Neuronal stem cell (in vitro differentiated cells): ENCODE results near the gene TRIM38.
"Not testable (repeated sequence)": the region's sequence is repeated elsewhere in the genome, so short reads cannot be mapped to it uniquely, and the experiment has no call there.

Source experiments
- DNase-seq: peaks from one replicate; pipeline ENCODE4 v3.0.0-alpha.2; 2013; ENCODE audit warnings: low spot score
- H2AFZ ChIP-seq: one replicate; pipeline ENCODE4 v1.6.1; 2013; ENCODE audit warnings: mild to moderate bottlenecking, low read length, inconsistent platforms
- H2AK5ac ChIP-seq: 2 replicates; pipeline ENCODE4 v1.6.1; 2013; ENCODE audit warnings: low read depth, mild to moderate bottlenecking, inconsistent platforms, low read length, moderate library complexity, mixed read lengths
- H2BK120ac ChIP-seq: 2 replicates; pipeline ENCODE4 v1.6.1; 2013; ENCODE audit warnings: low read depth, mild to moderate bottlenecking, inconsistent platforms, low read length, moderate library complexity, mixed read lengths
- H2BK12ac ChIP-seq: one replicate; pipeline ENCODE4 v1.6.1; 2013; ENCODE audit warnings: low read length, inconsistent platforms
- H2BK15ac ChIP-seq: 2 replicates; pipeline ENCODE4 v1.6.1; 2013; ENCODE audit warnings: mild to moderate bottlenecking, low read length, inconsistent platforms, mixed read lengths
- H2BK5ac ChIP-seq: one replicate; pipeline ENCODE4 v1.6.1; 2013; ENCODE audit warnings: inconsistent platforms, mild to moderate bottlenecking, low read length, moderate library complexity
- H3K14ac ChIP-seq: one replicate; pipeline ENCODE4 v1.6.1; 2013; ENCODE audit warnings: low read length, inconsistent platforms
- H3K18ac ChIP-seq: 2 replicates; pipeline ENCODE4 v1.6.1; 2013; ENCODE audit warnings: low read length, inconsistent platforms
- H3K23ac ChIP-seq: 2 replicates; pipeline ENCODE4 v1.6.1; 2013; ENCODE audit warnings: low read depth, mild to moderate bottlenecking, mixed read lengths, low read length, inconsistent platforms; ENCODE audit not compliant: poor library complexity
- H3K27ac ChIP-seq: replicated peaks from 3 replicates; pipeline ENCODE4 v1.5.1; 2013; ENCODE audit warnings: low read length, inconsistent platforms
- H3K27me3 ChIP-seq, 3 experiments: 2 replicates each; pipeline ENCODE4 v1.6.1; 2013; ENCODE audit warnings: low read length in 3 of 3, mild to moderate bottlenecking in 2 of 3, inconsistent platforms in 1 of 3, low read depth in 1 of 3, mixed read lengths in 1 of 3, moderate library complexity in 1 of 3; ENCODE audit not compliant: control insufficient read depth in 3 of 3, insufficient read depth in 3 of 3
- H3K36me3 ChIP-seq, 2 donors: replicated peaks in 1 of 2; 2 replicates each; pipeline ENCODE4 v1.6.1; 2013; ENCODE audit warnings: low read length in 2 of 2; ENCODE audit not compliant: control insufficient read depth in 2 of 2, insufficient read depth in 2 of 2
- H3K4ac ChIP-seq: 2 replicates; pipeline ENCODE4 v1.6.1; 2013; ENCODE audit warnings: inconsistent platforms, mild to moderate bottlenecking, low read length, moderate library complexity
- H3K4me1 ChIP-seq, 2 donors: 1 replicate in 1 of 2; 2 replicates in 1 of 2; pipeline ENCODE4 v1.6.1; 2013; ENCODE audit warnings: low read length in 2 of 2, low read depth in 1 of 2; ENCODE audit not compliant: control insufficient read depth in 2 of 2, insufficient read depth in 1 of 2
- H3K4me2 ChIP-seq: one replicate; pipeline ENCODE4 v1.6.1; 2013; ENCODE audit warnings: mild to moderate bottlenecking, low read length, inconsistent platforms; ENCODE audit not compliant: insufficient read depth, poor library complexity, severe bottlenecking
- H3K4me3 ChIP-seq, 2 donors: 2 replicates each; pipeline ENCODE4 v1.5.1; 2013; ENCODE audit warnings: low read length in 2 of 2, mild to moderate bottlenecking in 2 of 2, inconsistent platforms in 1 of 2, moderate library complexity in 1 of 2
- H3K79me1 ChIP-seq: one replicate; pipeline ENCODE4 v1.6.1; 2013; ENCODE audit warnings: low read depth, mild to moderate bottlenecking, inconsistent platforms, low read length, moderate library complexity
- H3K9ac ChIP-seq: one replicate; pipeline ENCODE4 v1.6.1; 2013; ENCODE audit warnings: mild to moderate bottlenecking, low read depth, low read length, inconsistent platforms; ENCODE audit not compliant: poor library complexity
- H3K9me3 ChIP-seq, 2 donors: replicated peaks in 1 of 2; 2 replicates each; pipeline versions ENCODE3 to v1.6.1; 2013; ENCODE audit warnings: low read length in 2 of 2, mild to moderate bottlenecking in 2 of 2, inconsistent platforms in 1 of 2, low read depth in 1 of 2, mixed read lengths in 1 of 2, moderate library complexity in 1 of 2; ENCODE audit not compliant: control insufficient read depth in 2 of 2, insufficient read depth in 1 of 2
- H4K8ac ChIP-seq: one replicate; pipeline ENCODE4 v1.6.1; 2013; ENCODE audit warnings: low read depth, mild to moderate bottlenecking, inconsistent platforms, low read length, moderate library complexity
- H4K91ac ChIP-seq: one replicate; pipeline ENCODE4 v1.6.1; 2013; ENCODE audit warnings: low read length, low read depth, mild to moderate bottlenecking, inconsistent platforms; ENCODE audit not compliant: poor library complexity
- WGBS, 2 donors: extraction: QIAGEN DNeasy Blood & Tissue Kit; methylation state at CpG; one replicate each; pipeline ENCODE4 v1.1.7; 2013; ENCODE audit warnings: missing lambda C conversion rate in 2 of 2, mixed read lengths in 1 of 2; ENCODE audit not compliant: insufficient read length in 2 of 2, insufficient replicate concordance in 1 of 2; ENCODE audit errors: extremely low coverage in 2 of 2; 5-methylcytosine and 5-hydroxymethylcytosine counted together

The TRIM38 gene

GRCh38 chr6:25946631-25947030, 16.0 kb upstream of the TRIM38 start:
- Histone ChIP-seq H2BK5ac (no peak overlapping the region), H2AFZ (no peak overlapping the region), H3K27me3 (no peaks in the 10 kb centered on the region), H3K4me3 (no peak overlapping the region), H3K79me1 (no peaks in the 10 kb centered on the region), H4K8ac (no peak overlapping the region), H2BK15ac (no peak overlapping the region), H3K36me3 (no peaks in the 10 kb centered on the region), H2AK5ac (no peak overlapping the region), H2BK12ac (no peak overlapping the region), H3K23ac (no peak overlapping the region), H3K14ac (no peak overlapping the region), H3K27ac (no peak overlapping the region), H3K4me1 (no peaks in the 10 kb centered on the region), H3K4ac (no peak overlapping the region), H3K9ac (no peak overlapping the region), H3K9me3 (no peaks in the 10 kb centered on the region), H3K4me2 (no peak overlapping the region), H2BK120ac (no peak overlapping the region), H4K91ac (no peak overlapping the region), H3K18ac (no peak overlapping the region)
- no peak for DNase-seq
- no CpG with 5 or more reads among the region's 2 CpGs for WGBS, 2 donors

GRCh38 chr6:25947492-25947891, 15.1 kb upstream of the TRIM38 start:
- not testable (repeated sequence) for H2BK120ac ChIP-seq, H3K18ac ChIP-seq, H3K36me3 ChIP-seq, H4K91ac ChIP-seq, H2BK12ac ChIP-seq, H2BK15ac ChIP-seq, H2AFZ ChIP-seq, H3K4me2 ChIP-seq, H3K4ac ChIP-seq, H2BK5ac ChIP-seq, H3K79me1 ChIP-seq, H3K9me3 ChIP-seq, H3K27me3 ChIP-seq, H2AK5ac ChIP-seq, H4K8ac ChIP-seq, H3K23ac ChIP-seq, H3K27ac ChIP-seq, H3K9ac ChIP-seq, H3K4me1 ChIP-seq, DNase-seq, H3K4me3 ChIP-seq, H3K14ac ChIP-seq
- no CpG with 5 or more reads among the region's 3 CpGs for WGBS, 2 donors

GRCh38 chr6:25949695-25950094, 12.9 kb upstream of the TRIM38 start:
- Histone ChIP-seq H3K4me3 (no peak overlapping the region), H3K9me3 (no peaks in the 10 kb centered on the region), H2BK120ac (no peak overlapping the region), H2AK5ac (no peak overlapping the region), H3K27ac (no peak overlapping the region), H3K79me1 (no peaks in the 10 kb centered on the region), H2BK15ac (no peak overlapping the region), H2BK12ac (no peak overlapping the region), H3K4me1 (no peaks in the 10 kb centered on the region), H3K23ac (no peak overlapping the region), H2BK5ac (no peak overlapping the region), H3K36me3 (no peaks in the 10 kb centered on the region), H3K9ac (no peak overlapping the region), H3K4ac (no peak overlapping the region), H3K27me3 (no peaks in the 10 kb centered on the region), H3K4me2 (no peak overlapping the region), H3K14ac (no peak overlapping the region), H2AFZ (no peak overlapping the region), H4K91ac (no peak overlapping the region), H4K8ac (no peak overlapping the region), H3K18ac (no peak overlapping the region)
- WGBS, 2 donors = no CpG with 5 or more reads among the region's 1 CpG
- no peak for DNase-seq

- no CpG with 5 or more reads among the region's 4 CpGs for WGBS, 2 donors
- H3K79me1 ChIP-seq = no peaks in the 10 kb centered on the region
- H2BK5ac ChIP-seq = no peak overlapping the region
- no peaks in the 10 kb centered on the region for H3K4me1 ChIP-seq
- no peak overlapping the region for H3K18ac ChIP-seq
- H3K4ac ChIP-seq = no peak overlapping the region
- no peak overlapping the region for H4K91ac ChIP-seq
- no peak overlapping the region for H3K23ac ChIP-seq
- DNase-seq = no peak
- no peak overlapping the region for H2AFZ ChIP-seq
- no peaks in the 10 kb centered on the region for H3K36me3 ChIP-seq
- no peak overlapping the region for H2BK12ac ChIP-seq
- H2AK5ac ChIP-seq = no peak overlapping the region
- no peaks in the 10 kb centered on the region for H3K9me3 ChIP-seq
- H2BK120ac ChIP-seq = no peak overlapping the region
- H3K27ac ChIP-seq = no peak overlapping the region
- H3K27me3 ChIP-seq = no peaks in the 10 kb centered on the region
- H3K4me2 ChIP-seq = no peak overlapping the region
- H3K4me3 ChIP-seq = no peak overlapping the region
- H4K8ac ChIP-seq = no peak overlapping the region
- H3K14ac ChIP-seq = no peak overlapping the region
- no peak overlapping the region for H3K9ac ChIP-seq
- H2BK15ac ChIP-seq = no peak overlapping the region
These were observed 12.3 kb upstream of the TRIM38 start for GRCh38 chr6:25950297-25950696.
